K562 (cell line): ENCODE data around the gene SNX14. TPM values are rescaled to one million over a fixed set of nuclear protein-coding genes. Genes with fewer than 3 reads are reported as not detected.

ENCODE experiments used
- ATAC-seq: fragments of 200-7000 bp; cut with Tn5 transposase; 3 replicates; pipeline ENCODE4 v1.9.1; 2020; ENCODE audit warnings: moderate library complexity
- BruUV-seq: library from RNA; stranded (reverse); fragments of 400-500 nt; replicated peaks from 2 replicates; lab custom pipeline; 2021; lab: Mats Ljungman, UMichigan
- CTCF ChIA-PET: fragments of 300-600 bp; formaldehyde crosslinking; extraction: SDS; loops from one replicate; lab custom pipeline; 2021; ENCODE audit warnings: low intra/inter-chr PET ratio; lab: Yijun Ruan, JAX
- POLR2A ChIA-PET: fragments of 300-600, 350-650 bp; sonication (Branson Sonifier 250); formaldehyde crosslinking; extraction: SDS; loops from one replicate; lab custom pipeline; 2021; ENCODE audit warnings: antibody characterized with exemption, inconsistent platforms; lab: Yijun Ruan, JAX
- DNase-seq, 4 experiments: peaks; one replicate each; pipeline versions ENCODE4 v3.0.0 to v3.0.0-alpha.2; 2011 to 2018; ENCODE audit warnings: low spot score in 3 of 4, mixed read lengths in 3 of 4; ENCODE audit errors: extremely low read depth in 1 of 4
- FAIRE-seq: peaks from 2 replicates; lab custom pipeline; 2011; peaks lifted over from hg19 to GRCh38; lab: Jason Lieb, UNC
- H2AFZ ChIP-seq: 2 replicates; pipeline ENCODE4 v1.6.0; 2011; ENCODE audit warnings: low read depth, low read length, control low read depth, inconsistent platforms
- H3K27ac ChIP-seq: fragments of 200-600 bp; 3 replicates; pipeline ENCODE4 v1.8.0; 2011; ENCODE audit warnings: low read depth, mild to moderate bottlenecking, control low read depth, inconsistent platforms, low read length, moderate library complexity, mixed read lengths; ENCODE audit errors: extremely low read depth
- H3K27me3 ChIP-seq, 2 experiments: fragments of 300-600 bp in 1 of 2; 2 replicates in 1 of 2; 3 replicates in 1 of 2; pipeline versions ENCODE4 v1.6.0 to v1.8.0; 2011; ENCODE audit warnings: inconsistent platforms in 2 of 2, low read length in 2 of 2, mild to moderate bottlenecking in 1 of 2, mixed read lengths in 1 of 2, moderate library complexity in 1 of 2; ENCODE audit not compliant: control insufficient read depth in 2 of 2, insufficient read depth in 2 of 2
- H3K36me3 ChIP-seq: fragments of 300-600 bp; 3 replicates; pipeline ENCODE4 v1.8.0; 2011; ENCODE audit warnings: mild to moderate bottlenecking, low read length, inconsistent platforms; ENCODE audit not compliant: control insufficient read depth, insufficient read depth
- H3K4me1 ChIP-seq, 2 experiments: fragments of 200-600 bp in 1 of 2; replicated peaks in 1 of 2; 2 replicates in 1 of 2; 3 replicates in 1 of 2; pipeline versions ENCODE4 v1.5.1 to v1.8.0; 2011; ENCODE audit warnings: inconsistent platforms in 2 of 2, low read length in 2 of 2, mild to moderate bottlenecking in 1 of 2, mixed read lengths in 1 of 2, moderate library complexity in 1 of 2; ENCODE audit not compliant: control insufficient read depth in 2 of 2, insufficient read depth in 2 of 2
- H3K4me2 ChIP-seq: 2 replicates; pipeline ENCODE4 v1.6.1; 2011; ENCODE audit warnings: low read length, control low read depth, inconsistent platforms, mixed read lengths; ENCODE audit not compliant: insufficient read depth
- H3K4me3 ChIP-seq: fragments of 200-600 bp; sonication (generic), shearing (Covaris generic); 2 replicates; pipeline ENCODE4 v1.5.1; 2016; ENCODE audit warnings: control low read depth, inconsistent platforms
- H3K79me2 ChIP-seq: fragments of 200-600 bp; 3 replicates; pipeline ENCODE4 v1.8.0; 2011; ENCODE audit warnings: low read length, inconsistent platforms; ENCODE audit not compliant: control insufficient read depth, insufficient read depth
- H3K9ac ChIP-seq, 2 experiments: 2 replicates each; pipeline versions ENCODE4 v1.6.0 to v1.6.1; 2011; ENCODE audit warnings: low read depth in 2 of 2, low read length in 2 of 2, control low read depth in 1 of 2, inconsistent platforms in 1 of 2, mild to moderate bottlenecking in 1 of 2, mixed read lengths in 1 of 2; ENCODE audit not compliant: insufficient read depth in 1 of 2
- H3K9me1 ChIP-seq: one replicate; pipeline ENCODE4 v1.6.0; 2011; ENCODE audit warnings: inconsistent platforms, mild to moderate bottlenecking, low read length, moderate library complexity; ENCODE audit not compliant: control insufficient read depth, insufficient read depth
- H3K9me3 ChIP-seq: replicated peaks from 2 replicates; pipeline ENCODE4 v1.5.1; 2011; ENCODE audit warnings: low read depth, low read length, inconsistent platforms; ENCODE audit not compliant: control insufficient read depth, insufficient read depth
- H4K20me1 ChIP-seq: replicated peaks from 2 replicates; pipeline ENCODE4 v1.6.1; 2011; ENCODE audit warnings: low read length, inconsistent platforms, mixed read lengths; ENCODE audit not compliant: control insufficient read depth, insufficient read depth
- DDX20 ChIP-seq: fragments of 450-650 bp; IDR thresholded peaks from 2 replicates; pipeline ENCODE4 v1.6.1; 2016; ENCODE audit warnings: missing genetic modification characterization, low read depth, mild to moderate bottlenecking, missing compliant biosample characterization, moderate library complexity
- RBM22 ChIP-seq: fragments of 200-400 bp; formaldehyde crosslinking; IDR thresholded peaks from 2 replicates; pipeline ENCODE4 v1.6.1; 2018; ENCODE audit warnings: low read length, low read depth; ENCODE audit not compliant: poor library complexity, severe bottlenecking
- SNRNP70 ChIP-seq: fragments of 200-400 bp; formaldehyde crosslinking; optimal IDR thresholded peaks from 2 replicates; pipeline ENCODE3; 2017; ENCODE audit warnings: low read depth, low read length
- TCF3 ChIP-seq: sonication (generic); formaldehyde crosslinking; IDR thresholded peaks from 2 replicates; pipeline ENCODE4 v1.4.0; 2020; ENCODE audit warnings: mild to moderate bottlenecking, missing genetic modification reagents
- ZNF12 ChIP-seq: sonication (generic); formaldehyde crosslinking; IDR thresholded peaks from 2 replicates; pipeline ENCODE4 v1.4.0; 2020; ENCODE audit warnings: mild to moderate bottlenecking, missing genetic modification reagents
- WGBS: fragments of 100-300 bp; shearing (Covaris generic); methylation state at CpG from one replicate; pipeline ENCODE4 v1.1.6; 2016; ENCODE audit warnings: low coverage, mixed read lengths; ENCODE audit not compliant: insufficient coverage; ENCODE audit errors: missing lambda C conversion rate; 5-methylcytosine and 5-hydroxymethylcytosine counted together
- in situ Hi-C: fragments of 300-500 bp; cut with MboI; formaldehyde crosslinking; loops from 4 replicates; pipeline ENCODE4 v1.15.0; 2018; ENCODE audit warnings: inconsistent platforms, mixed read lengths
- intact Hi-C: fragments of 100-400 bp; cut with micrococcal nuclease; formaldehyde crosslinking; loops from 2 replicates; pipeline ENCODE4 v1.14.2; 2022
- polyA plus RNA-seq, 8 experiments: library from polyadenylated mRNA; depleted of rRNA in 4 of 8; stranded (reverse) in 5 of 8; unstranded in 3 of 8; fragments of >200 nt; fragmentation: Nextera tagmentation in 2 of 8; fragmentation: Illumina TruSeq in 1 of 8; extraction: Ambion mirVana in 2 of 8; extraction: Trizol in 1 of 8; gene quantifications; 2 replicates each; pipeline versions ENCODE4 v1.2.1 to v1.2.3, GENCODE V29; 2011 to 2014; ENCODE audit warnings: inconsistent platforms in 1 of 8, missing spikeins in 1 of 8
- total RNA-seq, 7 experiments: library from RNA; depleted of rRNA in 6 of 7; stranded (reverse); fragments of >200 nt in 6 of 7; fragmentation: Illumina TruSeq in 2 of 7; extraction: Trizol in 2 of 7; gene quantifications; 2 replicates each; pipeline versions ENCODE4 v1.2.1 to v1.2.3, GENCODE V29; 2011 to 2021; ENCODE audit warnings: low replicate concordance in 1 of 7

Gene SNX14
- total and polyA plus RNA-seq, 9 of the 15 experiments (the other 6 are each of a cell fraction or from before 2014, with no cell fraction given) = 46.5 to 140 (median 71.2) TPM

DNA sequence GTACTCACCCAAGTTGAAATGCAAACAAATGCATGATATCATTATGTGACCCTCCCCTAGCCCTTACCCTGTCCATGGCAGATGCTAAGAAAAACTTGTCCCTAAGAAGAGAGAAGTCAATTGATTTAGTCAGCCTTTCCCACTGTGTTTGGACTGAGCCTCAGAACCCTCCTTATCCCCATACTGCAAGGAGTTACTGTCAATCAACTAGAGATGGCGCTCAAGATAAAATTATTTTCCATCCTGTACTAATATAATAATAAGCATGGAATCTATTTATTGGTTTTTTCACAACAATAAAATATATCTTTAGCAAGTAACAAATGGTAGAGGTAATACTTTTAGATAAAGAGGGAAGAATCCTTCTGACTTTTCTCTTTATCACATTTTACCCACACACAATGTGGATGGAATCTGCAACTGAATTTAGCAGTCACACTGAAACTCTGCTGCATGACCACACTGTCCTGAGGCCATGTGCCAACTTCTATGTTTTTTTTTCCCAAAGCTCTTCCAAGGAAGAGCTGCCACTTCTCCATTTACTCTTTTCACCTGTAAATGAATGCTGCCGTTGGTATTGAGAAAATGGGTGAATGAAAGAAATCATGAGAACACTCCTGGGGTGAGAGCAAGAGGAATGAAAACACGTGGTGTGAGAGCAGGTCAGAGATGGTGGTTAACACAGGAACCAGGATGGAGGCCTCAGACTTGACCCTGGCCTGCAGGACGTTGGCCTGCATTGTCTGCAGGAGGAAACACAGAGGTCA is 133.3 kb downstream of the SNX14 start:
- intact Hi-C loops = no loop called here
- Histone ChIP-seq H3K79me2 (no peaks in the 10 kb centered on the region), H3K4me3 (no peak overlapping the region), H3K4me1 (no peaks in the 10 kb centered on the region), H3K27me3 (peaks cover 2 to 4% of the 10 kb centered on the region in 2 experiments; a peak in 1 of 5 replicates), H3K36me3 (no peaks in the 10 kb centered on the region), H3K27ac (no peak overlapping the region), H4K20me1 (no peaks in the 10 kb centered on the region), H3K9me3 (no peaks in the 10 kb centered on the region), H3K9ac (no peak overlapping the region), H3K9me1 (no peaks in the 10 kb centered on the region), H3K4me2 (no peak overlapping the region), H2AFZ (no peak overlapping the region)
- DNase-seq = no peak
- FAIRE-seq = no peak
- BruUV-seq = no TSS peak
- in situ Hi-C loops = no loop called here
- WGBS = 5% methylated on average over 4 of the region's 4 CpGs
- POLR2A ChIA-PET = no interaction called here
- TF ChIP-seq TCF3 (CRISPR knock-in tag) = no peak
- TF ChIP-seq ZNF12 (CRISPR knock-in tag) = no peak
- TF ChIP-seq SNRNP70 = no peak
- no peak for TF ChIP-seq RBM22
- TF ChIP-seq DDX20 (tag) = no peak
- ATAC-seq = no peak
- CTCF ChIA-PET = no interaction called here
